Gastroesophageal sphincter (tissue), 4 donors: ENCODE measurements around the gene TAF1B. TPM values are rescaled to one million over a fixed set of nuclear protein-coding genes. Genes with fewer than 3 reads are reported as not detected.

ENCODE experiments used
- ATAC-seq: fragments of 150-250 bp; one replicate; pipeline ENCODE4 v1.9.1; 2016; ENCODE audit warnings: mild to moderate bottlenecking, moderate library complexity
- H3K27ac ChIP-seq, 4 donors: fragments of 200-600 bp; sonication (generic) in 3 of 4; 1 replicate in 3 of 4; 2 replicates in 1 of 4; pipeline ENCODE4 v1.5.1; 2016 to 2019
- H3K27me3 ChIP-seq: fragments of 200-600 bp; sonication (generic); one replicate; pipeline ENCODE4 v1.5.1; 2019
- H3K36me3 ChIP-seq, 2 donors: fragments of 200-600 bp; sonication (generic); one replicate each; pipeline ENCODE4 v1.5.1; 2019; ENCODE audit warnings: control low read depth in 1 of 2
- H3K4me1 ChIP-seq, 3 donors: fragments of 200-600 bp; sonication (generic); 1 replicate in 2 of 3; 2 replicates in 1 of 3; pipeline ENCODE4 v1.5.1; 2016 to 2019; ENCODE audit warnings: control low read depth in 2 of 3
- H3K4me3 ChIP-seq, 2 donors: fragments of 200-600 bp; sonication (generic); one replicate each; pipeline ENCODE4 v1.5.1; 2019; ENCODE audit warnings: mild to moderate bottlenecking in 1 of 2, moderate library complexity in 1 of 2
- H3K9me3 ChIP-seq, 3 donors: fragments of 200-600 bp; sonication (generic); one replicate each; pipeline ENCODE4 v1.5.1; 2017 to 2019; ENCODE audit warnings: control low read depth in 2 of 3
- CTCF ChIP-seq, 4 experiments: fragments of 200-600 bp in 2 of 4; fragments of 450-650 bp in 2 of 4; sonication (generic) in 1 of 4; IDR thresholded peaks; one replicate each; pipeline ENCODE4 v1.5.1; 2017 to 2019; ENCODE audit warnings: antibody characterized with exemption in 4 of 4, mild to moderate bottlenecking in 2 of 4, moderate library complexity in 2 of 4
- EP300 ChIP-seq: sonication (generic); formaldehyde crosslinking; IDR thresholded peaks from one replicate; pipeline ENCODE4 v1.6.1; 2017; ENCODE audit warnings: antibody characterized with exemption, mild to moderate bottlenecking
- POLR2A ChIP-seq, 2 donors: fragments of 450-650 bp; IDR thresholded peaks; one replicate each; pipeline ENCODE4 v1.6.1; 2017; ENCODE audit warnings: antibody characterized with exemption in 2 of 2, mild to moderate bottlenecking in 2 of 2, moderate library complexity in 1 of 2
- POLR2AphosphoS5 ChIP-seq: sonication (generic); formaldehyde crosslinking; IDR thresholded peaks from one replicate; pipeline ENCODE4 v1.6.1; 2017; ENCODE audit warnings: antibody characterized with exemption
- WGBS, 2 donors: methylation state at CpG; one replicate each; pipeline ENCODE4 v1.1.5; 2018; ENCODE audit warnings: low coverage in 1 of 2; 5-methylcytosine and 5-hydroxymethylcytosine counted together
- total RNA-seq, 4 donors: library from RNA; depleted of rRNA; stranded (reverse); fragments of >200 nt; gene quantifications; one replicate each; pipeline ENCODE4 v1.1.0, GENCODE V29; 2016

The TAF1B gene
- total RNA-seq, 4 donors from 2014 or later: 6.2 to 15.6 (median 8.5) TPM

- WGBS, 2 donors: 95% methylated on average over 3 of the region's 3 CpGs; no CpG with 5 or more reads in 1 of the 2 donors
- Histone ChIP-seq H3K36me3 (no peaks in the 10 kb centered on the region), H3K9me3 (no peaks in the 10 kb centered on the region), H3K27ac (no peak overlapping the region), H3K4me1 (no peaks in the 10 kb centered on the region), H3K27me3 (no peaks in the 10 kb centered on the region), H3K4me3 (no peak overlapping the region)
- TF ChIP-seq POLR2A (IDR thresholded peaks at IDR 0.05): no peak
- no peak for TF ChIP-seq POLR2AphosphoS5
- TF ChIP-seq EP300: no peak
- TF ChIP-seq CTCF (IDR thresholded peaks at IDR 0.05): no peak
- peak; percentile 71 for ATAC-seq
These were observed 6.8 kb upstream of the TAF1B start for GRCh38 chr2:9836517-9836916.

DNA sequence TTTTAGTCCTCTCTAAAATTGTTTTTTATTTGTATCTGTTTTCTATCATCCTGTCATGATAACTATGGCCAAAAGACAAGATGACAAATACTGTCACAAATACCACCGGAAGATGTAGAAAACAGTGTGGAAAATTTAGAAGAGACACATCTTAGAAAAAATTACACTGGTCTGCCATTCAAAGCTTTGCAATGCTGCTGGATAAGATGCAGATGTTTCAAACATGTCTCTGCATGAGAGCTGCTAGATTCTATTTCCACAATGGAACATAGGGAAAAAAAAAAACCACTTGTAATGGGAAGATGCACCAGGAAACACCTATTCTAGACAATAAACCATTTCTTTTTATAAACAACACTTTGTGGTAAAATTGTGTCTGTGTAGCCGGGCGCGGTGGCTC is 5.8 kb upstream of the TAF1B start:
- no peak overlapping the region for H3K4me3 ChIP-seq
- WGBS, 2 donors: 33 to 70% methylated on average over 1 of the region's 4 CpGs
- no peak for ATAC-seq

DNA sequence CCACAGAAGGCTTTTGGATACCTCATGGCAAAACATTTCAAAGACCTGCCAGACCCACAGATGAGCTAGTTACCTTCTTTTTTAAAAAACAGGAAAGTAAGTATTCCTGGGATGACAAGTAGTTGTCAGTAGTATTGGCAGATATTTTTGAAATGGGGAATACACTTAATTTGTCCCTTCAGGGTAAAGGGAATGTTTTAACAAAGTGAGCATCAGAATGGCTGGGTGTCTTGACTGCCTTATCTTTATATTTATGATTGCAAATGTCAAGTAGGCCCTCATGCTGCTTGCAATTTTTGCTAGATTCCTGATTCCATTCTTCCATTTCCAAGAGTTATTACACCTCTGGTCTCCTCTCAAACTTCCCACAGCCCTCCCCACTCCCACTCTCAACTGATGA is 4.9 kb upstream of the TAF1B start:
- ATAC-seq: no peak
- Histone ChIP-seq H3K27ac (no peak overlapping the region), H3K36me3 (no peaks in the 10 kb centered on the region), H3K9me3 (no peaks in the 10 kb centered on the region), H3K4me1 (no peaks in the 10 kb centered on the region), H3K27me3 (no peaks in the 10 kb centered on the region), H3K4me3 (no peak overlapping the region)
- TF ChIP-seq EP300: no peak
- TF ChIP-seq POLR2AphosphoS5: no peak
- no peak for TF ChIP-seq POLR2A (IDR thresholded peaks at IDR 0.05)
- no peak for TF ChIP-seq CTCF (IDR thresholded peaks at IDR 0.05)

More for the DNA sequence above, 5.8 kb upstream of the TAF1B start:
- H3K4me1 ChIP-seq: no peaks in the 10 kb centered on the region
- no peaks in the 10 kb centered on the region for H3K36me3 ChIP-seq
- no peaks in the 10 kb centered on the region for H3K27me3 ChIP-seq
- no peaks in the 10 kb centered on the region for H3K9me3 ChIP-seq
- no peak overlapping the region for H3K27ac ChIP-seq
- TF ChIP-seq CTCF (IDR thresholded peaks at IDR 0.05): no peak
- no peak for TF ChIP-seq POLR2A (IDR thresholded peaks at IDR 0.05)
- TF ChIP-seq EP300: no peak
- TF ChIP-seq POLR2AphosphoS5: no peak

DNA sequence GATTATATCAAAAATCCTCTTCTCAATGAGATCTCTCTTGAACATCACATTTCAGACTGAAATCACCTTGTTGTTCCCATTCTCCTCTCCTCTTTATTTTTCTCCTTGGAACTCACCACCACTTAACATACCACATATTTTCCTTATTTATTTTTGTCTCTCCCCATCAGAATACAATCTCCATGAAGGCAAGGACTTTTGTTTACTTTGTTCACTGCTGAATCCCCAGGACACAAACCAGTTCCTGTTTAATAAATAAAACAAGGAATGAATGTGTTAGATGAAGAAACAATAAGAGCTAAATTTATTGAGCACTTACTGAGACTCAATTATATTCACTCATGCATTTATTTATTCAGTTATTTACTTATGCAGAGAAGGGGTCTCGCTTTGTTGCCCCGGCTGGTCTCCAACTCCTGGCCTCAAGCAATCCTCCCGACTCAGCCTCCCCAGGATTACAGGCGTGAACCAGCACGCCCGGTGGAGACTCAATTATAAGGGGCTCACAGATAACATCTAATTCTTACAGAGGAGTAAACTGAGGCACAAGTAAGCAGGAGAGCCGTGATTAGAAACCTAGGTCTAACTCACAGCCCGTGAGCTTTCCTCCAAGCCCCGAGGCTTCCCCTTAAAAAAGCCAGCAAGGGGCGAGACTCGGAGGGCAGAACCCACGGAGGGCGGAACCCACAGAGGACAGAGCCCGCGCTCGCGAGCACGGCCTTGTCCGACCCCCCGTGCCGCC is 616 bp upstream of the TAF1B start:
- no peaks in the 10 kb centered on the region for H3K9me3 ChIP-seq
- H3K27me3 ChIP-seq: no peaks in the 10 kb centered on the region
- no peak for TF ChIP-seq POLR2A (IDR thresholded peaks at IDR 0.05)
- no peak for TF ChIP-seq CTCF (IDR thresholded peaks at IDR 0.05)
- TF ChIP-seq POLR2AphosphoS5: no peak
- no peak for TF ChIP-seq EP300
- 40 to 83% methylated on average over 2 to 7 of the region's 21 CpGs for WGBS, 2 donors
- peak overlapping the region; percentile 47 to 92 (median 90) for H3K27ac ChIP-seq
- H3K4me1 ChIP-seq: peaks cover 0 to 22% (median 8%) of the 10 kb centered on the region in 3 donors
- H3K4me3 ChIP-seq: peak overlapping the region; percentile 85 to 87
- H3K36me3 ChIP-seq: peaks cover 0 to 20% of the 10 kb centered on the region in 2 donors
- ATAC-seq: no peak

- Histone ChIP-seq H3K27ac (peak overlapping the region; percentile 47 to 92 (median 90)), H3K4me3 (peak overlapping the region; percentile 85 to 87), H3K27me3 (no peaks in the 10 kb centered on the region), H3K36me3 (peaks cover 0 to 20% of the 10 kb centered on the region in 2 donors), H3K4me1 (peaks cover 0 to 22% (median 8%) of the 10 kb centered on the region in 3 donors), H3K9me3 (no peaks in the 10 kb centered on the region)
- TF ChIP-seq POLR2AphosphoS5 (no peak), CTCF (IDR thresholded peaks at IDR 0.05) (no peak), EP300 (no peak), POLR2A (IDR thresholded peaks at IDR 0.05) (no peak)
- no peak for ATAC-seq
- WGBS, 2 donors: 15 to 18% methylated on average over 10 to 11 of the region's 15 CpGs
These were observed 786 bp downstream of the TAF1B start for GRCh38 chr2:9844036-9844483.
